ENCODE measurements around the gene RPIA. TPM values are rescaled to one million over a fixed set of nuclear protein-coding genes. Genes with fewer than 3 reads are reported as not detected.

RPIA gene
- total RNA-seq, 1 experiment from 2014 or later = 21.3 TPM

- H3K9me3 ChIP-seq (ENCODE audit: insufficient read depth, low read depth) = no peaks in the 10 kb centered on the region
- H2AFZ ChIP-seq = peak overlapping the region; percentile 10; the same call in 1 of the 2 replicates
- TF ChIP-seq CTCF (conservative IDR thresholded peaks at IDR 0.05) (no peak), EZH2 (IDR thresholded peaks at IDR 0.05; ENCODE audit: low read depth) (no peak)
- ChIA-PET POLR2A (ENCODE audit: unreplicated experiment) (interaction anchor here (0.5 to 2.5 kb wide), 3 partner anchors 32 to 445 kb away, joined by 12 to 48 read pairs (median 14); no protein-coding TSS in a partner anchor), CTCF (interaction anchor here (0.5 to 0.6 kb wide), 2 partner anchors 73 to 490 kb away, joined by 6 to 20 read pairs; no protein-coding TSS in a partner anchor)
- BruUV-seq (replicated peaks) = no TSS peak
- H3K36me3 ChIP-seq (ENCODE audit: low read depth) = no peaks in the 10 kb centered on the region
- no peaks in the 10 kb centered on the region for H3K9me2 ChIP-seq (ENCODE audit: insufficient read depth)
- intact Hi-C loops (cut with micrococcal nuclease; ENCODE audit: unreplicated experiment) = loop anchor here (1.0 kb wide), 2 partner anchors 31 to 59 kb away; no protein-coding TSS in a partner anchor
- H3K79me2 ChIP-seq (ENCODE audit: low read depth) = no peaks in the 10 kb centered on the region
- H4K20me1 ChIP-seq (ENCODE audit: insufficient read depth) = no peaks in the 10 kb centered on the region
- H3K4me1 ChIP-seq (replicated peaks; ENCODE audit: insufficient read depth) = peaks cover 39% of the 10 kb centered on the region
- peak overlapping the region; percentile 70 for H3K27ac ChIP-seq
- H3F3A ChIP-seq (ENCODE audit: insufficient read depth, low read depth) = peaks cover 13% of the 10 kb centered on the region
- DNase-seq = peak; percentile 72 to 91
- H3K4me2 ChIP-seq = peak overlapping the region; percentile 69
- H3K4me3 ChIP-seq = peak overlapping the region; percentile 34; the same call in 1 of the 2 replicates
- no peaks in the 10 kb centered on the region for H3K27me3 ChIP-seq (ENCODE audit: insufficient read depth, low read depth)
These were observed 31.9 kb upstream of the RPIA start for GRCh38 chr2:88659538-88659915.

GRCh38 chr2:88660622-88661021 lies 30.9 kb upstream of the RPIA start:
- no peak overlapping the region for H2AFZ ChIP-seq
- no peak for DNase-seq
- H3K4me2 ChIP-seq = no peak overlapping the region
- H3K79me2 ChIP-seq (ENCODE audit: low read depth) = no peaks in the 10 kb centered on the region
- intact Hi-C loops (cut with micrococcal nuclease; ENCODE audit: unreplicated experiment) = no loop called here
- no peaks in the 10 kb centered on the region for H3K36me3 ChIP-seq (ENCODE audit: low read depth)
- H3K9me3 ChIP-seq (ENCODE audit: insufficient read depth, low read depth) = no peaks in the 10 kb centered on the region
- no TSS peak for BruUV-seq (replicated peaks)
- H3K27ac ChIP-seq = no peak overlapping the region
- no peaks in the 10 kb centered on the region for H4K20me1 ChIP-seq (ENCODE audit: insufficient read depth)
- ChIA-PET CTCF (no interaction called here), POLR2A (ENCODE audit: unreplicated experiment) (interaction anchor here (2.5 kb wide), 1 partner anchor 33 kb away, joined by 14 read pairs; no protein-coding TSS in a partner anchor)
- no peaks in the 10 kb centered on the region for H3K9me2 ChIP-seq (ENCODE audit: insufficient read depth)
- peaks cover 13% of the 10 kb centered on the region for H3F3A ChIP-seq (ENCODE audit: insufficient read depth, low read depth)
- H3K4me1 ChIP-seq (replicated peaks; ENCODE audit: insufficient read depth) = peaks cover 39% of the 10 kb centered on the region
- TF ChIP-seq CTCF (conservative IDR thresholded peaks at IDR 0.05) = no peak
- TF ChIP-seq EZH2 (IDR thresholded peaks at IDR 0.05; ENCODE audit: low read depth) = no peak
- H3K27me3 ChIP-seq (ENCODE audit: insufficient read depth, low read depth) = no peaks in the 10 kb centered on the region
- H3K4me3 ChIP-seq = no peak overlapping the region

- TF ChIP-seq CTCF (conservative IDR thresholded peaks at IDR 0.05) (no peak), EZH2 (IDR thresholded peaks at IDR 0.05; ENCODE audit: low read depth) (no peak)
- intact Hi-C loops (cut with micrococcal nuclease; ENCODE audit: unreplicated experiment) = no loop called here
- Histone ChIP-seq H3K4me3 (no peak overlapping the region), H3K9me3 (ENCODE audit: insufficient read depth, low read depth) (no peaks in the 10 kb centered on the region), H3K4me2 (no peak overlapping the region), H3K27me3 (ENCODE audit: insufficient read depth, low read depth) (no peaks in the 10 kb centered on the region), H3F3A (ENCODE audit: insufficient read depth, low read depth) (no peaks in the 10 kb centered on the region), H2AFZ (no peak overlapping the region), H3K9me2 (ENCODE audit: insufficient read depth) (no peaks in the 10 kb centered on the region), H3K27ac (no peak overlapping the region), H3K79me2 (ENCODE audit: low read depth) (no peaks in the 10 kb centered on the region), H3K4me1 (replicated peaks; ENCODE audit: insufficient read depth) (no peaks in the 10 kb centered on the region), H3K36me3 (ENCODE audit: low read depth) (no peaks in the 10 kb centered on the region), H4K20me1 (ENCODE audit: insufficient read depth) (no peaks in the 10 kb centered on the region)
- no peak for DNase-seq
- POLR2A ChIA-PET (ENCODE audit: unreplicated experiment) = no interaction called here
- CTCF ChIA-PET = no interaction called here
- BruUV-seq (replicated peaks) = no TSS peak
These were observed 24.9 kb upstream of the RPIA start for GRCh38 chr2:88666576-88666975.
